ENCODE measurements around the gene JOSD1. TPM values are rescaled to one million over a fixed set of nuclear protein-coding genes. Genes with fewer than 3 reads are reported as not detected.

JOSD1 gene
- total RNA-seq, 1 donor = 61.2 TPM

DNA sequence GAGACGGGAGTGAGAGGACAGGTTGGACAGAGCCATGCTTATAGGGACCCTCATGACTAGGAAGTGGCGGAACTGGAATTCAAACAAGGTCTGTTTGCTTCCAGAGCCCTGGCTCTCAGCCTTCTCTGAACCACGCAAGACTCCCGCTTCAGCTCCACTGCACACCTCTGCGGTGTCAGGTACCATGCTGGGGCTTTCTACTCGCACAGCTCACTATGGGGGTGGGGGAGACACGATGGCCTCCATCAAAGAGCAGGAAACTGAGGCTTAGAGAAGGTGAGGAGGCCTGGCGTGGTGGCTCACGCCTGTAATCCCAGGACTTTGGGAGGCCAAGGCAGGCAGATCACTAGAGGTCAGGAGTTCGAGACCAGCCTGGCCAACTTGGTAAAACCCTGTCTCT, 40.8 kb upstream of the JOSD1 start:
- no peak for DNase-seq (ENCODE audit: low read depth)
- no peak overlapping the region for H3K4me3 ChIP-seq (ENCODE audit: low read depth, low read length)
- TF ChIP-seq, protein P1, sequence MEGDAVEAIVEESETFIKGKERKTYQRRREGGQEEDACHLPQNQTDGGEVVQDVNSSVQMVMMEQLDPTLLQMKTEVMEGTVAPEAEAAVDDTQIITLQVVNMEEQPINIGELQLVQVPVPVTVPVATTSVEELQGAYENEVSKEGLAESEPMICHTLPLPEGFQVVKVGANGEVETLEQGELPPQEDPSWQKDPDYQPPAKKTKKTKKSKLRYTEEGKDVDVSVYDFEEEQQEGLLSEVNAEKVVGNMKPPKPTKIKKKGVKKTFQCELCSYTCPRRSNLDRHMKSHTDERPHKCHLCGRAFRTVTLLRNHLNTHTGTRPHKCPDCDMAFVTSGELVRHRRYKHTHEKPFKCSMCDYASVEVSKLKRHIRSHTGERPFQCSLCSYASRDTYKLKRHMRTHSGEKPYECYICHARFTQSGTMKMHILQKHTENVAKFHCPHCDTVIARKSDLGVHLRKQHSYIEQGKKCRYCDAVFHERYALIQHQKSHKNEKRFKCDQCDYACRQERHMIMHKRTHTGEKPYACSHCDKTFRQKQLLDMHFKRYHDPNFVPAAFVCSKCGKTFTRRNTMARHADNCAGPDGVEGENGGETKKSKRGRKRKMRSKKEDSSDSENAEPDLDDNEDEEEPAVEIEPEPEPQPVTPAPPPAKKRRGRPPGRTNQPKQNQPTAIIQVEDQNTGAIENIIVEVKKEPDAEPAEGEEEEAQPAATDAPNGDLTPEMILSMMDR (IDR thresholded peaks at IDR 0.05; ENCODE audit: insufficient read depth, low read length) = no peak

DNA sequence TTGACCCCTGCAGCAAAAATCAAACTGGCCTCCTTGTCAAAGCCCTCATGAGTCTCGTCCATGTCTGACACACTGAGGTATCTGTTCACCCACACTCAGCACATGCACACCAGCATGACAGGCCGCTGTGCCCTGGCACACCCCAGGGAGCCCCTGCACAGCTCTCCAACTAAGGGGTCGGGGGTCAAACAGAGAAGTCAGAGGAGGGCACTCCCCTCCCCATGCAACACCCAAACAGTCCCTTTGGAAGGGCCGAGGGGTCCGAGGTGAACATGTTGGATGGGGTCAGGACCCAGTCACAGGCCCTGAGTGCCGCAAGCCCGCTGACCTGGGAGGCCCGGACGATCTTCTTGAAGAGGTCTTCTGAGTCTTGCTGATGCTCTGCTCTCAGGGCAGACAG, 40.4 kb upstream of the JOSD1 start:
- H3K4me3 ChIP-seq (ENCODE audit: low read depth, low read length) = no peak overlapping the region
- TF ChIP-seq, protein P1 (IDR thresholded peaks at IDR 0.05; ENCODE audit: insufficient read depth, low read length) = no peak
- no peak for DNase-seq (ENCODE audit: low read depth)

DNA sequence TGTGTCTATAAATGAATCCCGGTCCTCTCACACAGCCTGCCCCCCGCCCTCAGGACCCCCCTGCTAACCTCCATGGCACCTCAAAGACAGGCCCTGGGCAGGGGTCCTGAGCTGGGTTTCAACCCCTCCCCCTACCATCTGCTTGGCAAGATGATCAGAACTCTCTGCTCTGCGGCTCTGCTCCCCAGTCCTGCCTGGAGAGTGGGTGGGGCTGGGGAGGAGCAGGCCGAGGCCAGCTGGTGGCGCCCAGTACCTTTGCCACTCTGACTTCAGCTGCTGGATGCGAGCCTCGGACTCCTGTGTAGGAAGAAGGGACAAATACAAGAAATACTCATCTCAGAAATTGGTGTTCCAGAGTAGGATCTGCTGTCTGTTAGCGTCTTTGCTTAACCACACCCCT, 40.0 kb upstream of the JOSD1 start:
- no peak overlapping the region for H3K4me3 ChIP-seq (ENCODE audit: low read depth, low read length)
- TF ChIP-seq, protein P1 (IDR thresholded peaks at IDR 0.05; ENCODE audit: insufficient read depth, low read length) = no peak
- no peak for DNase-seq (ENCODE audit: low read depth)

DNA sequence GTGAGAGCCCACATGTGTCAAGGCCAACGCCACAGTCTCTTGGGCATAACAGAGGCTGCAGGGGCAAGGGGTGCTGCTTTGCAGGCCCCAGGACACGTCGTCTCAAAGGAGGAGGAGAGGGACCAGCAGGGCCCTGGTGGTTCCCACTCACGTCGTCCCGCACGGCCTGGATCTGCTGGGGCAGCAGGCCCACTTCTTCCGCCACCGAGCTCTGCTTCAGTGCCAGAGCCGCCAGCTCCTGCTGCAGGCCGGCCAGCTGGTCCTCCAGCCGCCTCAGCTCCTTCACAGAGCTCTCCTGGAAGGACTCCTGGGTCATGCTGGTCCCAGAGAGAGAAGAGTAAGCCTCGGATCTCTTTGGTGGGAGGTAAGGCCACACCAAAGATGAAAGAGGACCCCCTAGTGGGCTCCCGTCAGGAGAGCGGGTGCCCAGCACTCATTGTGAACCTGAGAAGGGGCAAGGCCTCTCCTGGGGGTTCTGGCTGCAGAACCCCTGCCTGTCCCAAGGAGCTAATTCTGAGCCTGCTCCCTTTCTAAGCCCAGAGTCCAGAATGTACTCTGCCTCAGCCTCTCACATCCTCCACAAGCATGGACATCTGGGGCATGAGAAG, 39.5 kb upstream of the JOSD1 start:
- no peak for DNase-seq (ENCODE audit: low read depth)
- no peak overlapping the region for H3K4me3 ChIP-seq (ENCODE audit: low read depth, low read length)
- TF ChIP-seq, protein P1 (IDR thresholded peaks at IDR 0.05; ENCODE audit: insufficient read depth, low read length) = no peak

DNA sequence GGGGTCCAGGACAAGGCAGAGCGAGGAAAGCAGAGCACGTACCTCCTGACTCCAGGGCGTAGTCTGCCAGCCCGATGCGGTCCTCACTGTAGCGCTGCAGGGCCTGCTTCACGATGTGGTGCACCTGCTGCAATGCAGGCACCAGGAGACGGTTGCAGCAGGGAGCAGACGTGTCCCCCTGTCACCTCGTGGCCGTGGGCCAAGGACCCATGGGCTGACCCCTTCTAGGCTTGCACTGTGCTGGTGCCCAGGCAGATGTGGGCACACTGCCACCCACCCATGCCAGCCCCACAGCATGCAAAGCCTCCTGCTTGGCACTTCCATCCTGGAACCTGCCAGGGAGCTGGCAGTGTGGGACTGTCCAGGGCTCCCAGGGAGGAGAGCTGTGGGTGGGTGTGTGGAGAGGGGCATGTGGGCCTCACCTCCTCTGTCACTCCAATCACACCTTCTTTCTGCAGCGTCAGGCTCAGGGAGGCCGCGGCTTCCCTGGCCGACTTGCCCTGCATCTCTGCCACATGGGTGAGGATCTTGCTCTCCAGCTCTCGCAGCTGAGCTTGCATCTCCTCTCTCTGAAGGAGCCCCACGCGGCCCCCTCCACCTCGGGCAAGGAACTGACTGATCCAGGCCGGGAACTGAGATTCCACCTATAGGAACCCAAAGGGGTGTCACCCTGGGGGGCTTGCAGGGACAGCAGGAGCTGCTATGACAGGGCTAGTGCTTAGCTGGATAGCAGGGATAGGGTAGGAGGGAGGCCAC, 38.7 kb upstream of the JOSD1 start:
- H3K4me3 ChIP-seq (ENCODE audit: low read depth, low read length) = no peak overlapping the region
- no peak for DNase-seq (ENCODE audit: low read depth)
- TF ChIP-seq, protein P1 (IDR thresholded peaks at IDR 0.05; ENCODE audit: insufficient read depth, low read length) = no peak

DNA sequence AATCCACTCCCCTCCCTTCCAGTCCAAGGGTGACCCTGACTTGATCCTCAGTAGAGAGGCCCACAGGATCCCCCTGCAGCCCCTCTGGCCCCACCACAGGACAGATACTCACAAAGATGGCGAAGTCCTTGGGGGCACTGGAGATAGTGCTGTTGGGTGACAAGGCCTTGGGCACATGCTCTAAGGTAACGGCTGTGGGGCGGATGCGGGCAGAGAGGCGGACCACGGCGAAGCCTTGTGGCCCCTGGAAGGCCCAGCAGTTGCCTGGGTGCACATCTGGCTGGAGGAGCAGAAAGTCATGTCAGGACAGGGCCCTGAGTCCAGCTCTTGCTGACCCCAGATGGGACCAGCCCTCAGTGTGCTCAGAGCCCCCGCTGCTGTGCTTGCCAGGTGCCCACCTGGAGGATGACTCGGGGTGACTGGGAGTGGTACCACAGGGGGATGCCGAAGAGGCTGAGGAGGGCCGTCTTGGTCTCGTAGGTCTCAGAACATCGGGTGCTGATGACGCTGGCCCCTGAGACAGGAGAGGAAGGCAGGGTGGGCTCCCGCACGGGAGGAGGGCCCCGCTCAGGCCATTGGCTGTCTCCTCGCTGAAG, 37.8 kb upstream of the JOSD1 start:
- H3K4me3 ChIP-seq (ENCODE audit: low read depth, low read length) = no peak overlapping the region
- no peak for DNase-seq (ENCODE audit: low read depth)
- TF ChIP-seq, protein P1 (IDR thresholded peaks at IDR 0.05; ENCODE audit: insufficient read depth, low read length) = no peak
